ACC112 (cell line): ENCODE measurements around the gene CDH23.

ENCODE experiments used
- H2AFZ ChIP-seq: fragments of 200-600 bp; sonication (generic); one replicate; pipeline ENCODE4 v1.6.0; 2017; ENCODE audit warnings: antibody characterized with exemption, low read length; ENCODE audit not compliant: unreplicated experiment
- H3K27ac ChIP-seq: fragments of 200-600 bp; sonication (generic); 2 replicates; pipeline ENCODE4 v1.5.1; 2014; ENCODE audit warnings: low read depth, mild to moderate bottlenecking, antibody characterized with exemption, low read length, moderate library complexity
- H3K27me3 ChIP-seq: fragments of 200-600 bp; sonication (generic); 2 replicates; pipeline ENCODE4 v1.6.1; 2014; ENCODE audit warnings: mild to moderate bottlenecking, antibody characterized with exemption, low read length, moderate library complexity, mixed read lengths; ENCODE audit not compliant: insufficient read depth
- H3K36me3 ChIP-seq: fragments of 200-600 bp; sonication (generic); 2 replicates; pipeline ENCODE4 v1.6.1; 2016; ENCODE audit warnings: mild to moderate bottlenecking, antibody characterized with exemption, low read length, moderate library complexity, mixed read lengths; ENCODE audit not compliant: insufficient read depth
- H3K4me1 ChIP-seq: fragments of 200-600 bp; sonication (generic); one replicate; pipeline ENCODE4 v1.6.1; 2016; ENCODE audit warnings: low read length, mixed read lengths; ENCODE audit not compliant: insufficient read depth, unreplicated experiment, control insufficient read depth
- H3K4me3 ChIP-seq: fragments of 200-600 bp; sonication (generic); 2 replicates; pipeline ENCODE4 v1.5.1; 2014; ENCODE audit warnings: mild to moderate bottlenecking, low read depth, low read length
- H3K79me2 ChIP-seq: fragments of 200-600 bp; sonication (generic); one replicate; pipeline ENCODE4 v1.6.0; 2016; ENCODE audit warnings: low read length; ENCODE audit not compliant: control insufficient read depth, unreplicated experiment, insufficient read depth

The CDH23 gene

DNA sequence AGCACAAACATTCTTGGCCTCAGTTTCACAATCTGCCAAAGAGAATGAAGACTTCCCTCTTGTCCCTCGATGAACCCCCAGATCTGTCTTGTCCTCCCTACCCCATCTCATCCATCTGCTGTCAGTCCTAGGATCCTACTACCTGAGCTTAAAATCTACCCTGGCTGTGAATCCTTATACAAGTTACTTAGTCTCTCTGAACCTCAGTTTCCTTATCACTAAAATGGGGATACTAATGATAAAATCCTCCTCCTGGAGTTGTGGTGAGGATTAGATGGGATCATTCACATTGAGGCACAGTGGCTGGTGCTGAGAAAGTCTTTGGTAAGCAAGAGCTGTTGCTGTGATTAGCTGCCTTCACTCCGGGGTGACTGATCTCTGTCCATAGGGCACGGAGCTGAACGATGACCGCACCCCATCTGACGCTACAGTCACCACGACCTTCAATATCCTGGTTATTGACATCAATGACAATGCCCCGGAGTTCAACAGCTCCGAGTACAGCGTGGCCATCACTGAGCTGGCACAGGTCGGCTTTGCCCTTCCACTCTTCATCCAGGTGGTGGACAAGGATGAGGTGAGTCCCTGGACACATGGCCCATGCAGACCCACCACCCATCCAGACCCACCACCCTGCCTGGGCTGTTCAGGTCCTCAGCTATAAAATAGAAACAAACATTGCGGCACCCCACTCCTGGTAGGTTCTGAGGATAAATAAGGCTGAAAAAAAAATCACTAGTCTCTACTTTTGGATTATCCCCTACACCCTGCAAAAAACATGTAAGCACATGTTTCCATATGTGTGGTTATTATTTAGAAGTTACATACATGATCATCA is 220.3 kb downstream of the CDH23 start:
- Histone ChIP-seq H3K79me2 (no peaks in the 10 kb centered on the region), H2AFZ (no peak overlapping the region), H3K4me3 (no peak overlapping the region), H3K4me1 (peaks cover 23% of the 10 kb centered on the region), H3K27ac (no peak overlapping the region), H3K27me3 (no peaks in the 10 kb centered on the region), H3K36me3 (no peaks in the 10 kb centered on the region)

GRCh38 chr10:71618176-71618575 is 221.5 kb downstream of the CDH23 start:
- Histone ChIP-seq H3K27me3 (no peaks in the 10 kb centered on the region), H3K4me3 (no peak overlapping the region), H2AFZ (no peak overlapping the region), H3K4me1 (peaks cover 32% of the 10 kb centered on the region), H3K27ac (no peak overlapping the region), H3K36me3 (no peaks in the 10 kb centered on the region), H3K79me2 (no peaks in the 10 kb centered on the region)

GRCh38 chr10:71618598-71618997 is 221.9 kb downstream of the CDH23 start:
- Histone ChIP-seq H3K4me3 (no peak overlapping the region), H3K79me2 (no peaks in the 10 kb centered on the region), H2AFZ (no peak overlapping the region), H3K27me3 (no peaks in the 10 kb centered on the region), H3K4me1 (peaks cover 32% of the 10 kb centered on the region), H3K36me3 (no peaks in the 10 kb centered on the region), H3K27ac (no peak overlapping the region)

DNA sequence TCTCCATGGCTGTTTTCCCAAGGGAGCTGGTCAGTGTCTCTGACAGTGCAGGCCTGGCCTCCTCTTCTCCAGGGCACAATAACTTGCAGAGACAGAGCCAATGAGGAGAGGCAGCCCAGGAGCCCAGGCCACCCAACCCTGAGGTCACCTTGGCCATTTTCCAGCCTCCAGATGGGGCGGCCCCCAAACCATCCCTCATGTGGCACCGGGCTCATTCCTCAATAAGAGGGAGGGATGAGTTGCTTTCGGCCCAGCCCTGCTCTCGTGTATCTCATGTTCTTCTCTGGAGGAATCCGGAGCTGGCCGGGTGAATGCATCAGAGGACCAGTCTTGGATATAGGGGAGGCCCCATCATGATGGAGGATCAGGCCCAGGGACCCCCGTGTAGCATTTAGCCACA is 223.9 kb downstream of the CDH23 start:
- Histone ChIP-seq H2AFZ (no peak overlapping the region), H3K27me3 (no peaks in the 10 kb centered on the region), H3K79me2 (no peaks in the 10 kb centered on the region), H3K4me1 (peaks cover 29% of the 10 kb centered on the region), H3K27ac (no peak overlapping the region), H3K36me3 (no peaks in the 10 kb centered on the region), H3K4me3 (no peak overlapping the region)

DNA sequence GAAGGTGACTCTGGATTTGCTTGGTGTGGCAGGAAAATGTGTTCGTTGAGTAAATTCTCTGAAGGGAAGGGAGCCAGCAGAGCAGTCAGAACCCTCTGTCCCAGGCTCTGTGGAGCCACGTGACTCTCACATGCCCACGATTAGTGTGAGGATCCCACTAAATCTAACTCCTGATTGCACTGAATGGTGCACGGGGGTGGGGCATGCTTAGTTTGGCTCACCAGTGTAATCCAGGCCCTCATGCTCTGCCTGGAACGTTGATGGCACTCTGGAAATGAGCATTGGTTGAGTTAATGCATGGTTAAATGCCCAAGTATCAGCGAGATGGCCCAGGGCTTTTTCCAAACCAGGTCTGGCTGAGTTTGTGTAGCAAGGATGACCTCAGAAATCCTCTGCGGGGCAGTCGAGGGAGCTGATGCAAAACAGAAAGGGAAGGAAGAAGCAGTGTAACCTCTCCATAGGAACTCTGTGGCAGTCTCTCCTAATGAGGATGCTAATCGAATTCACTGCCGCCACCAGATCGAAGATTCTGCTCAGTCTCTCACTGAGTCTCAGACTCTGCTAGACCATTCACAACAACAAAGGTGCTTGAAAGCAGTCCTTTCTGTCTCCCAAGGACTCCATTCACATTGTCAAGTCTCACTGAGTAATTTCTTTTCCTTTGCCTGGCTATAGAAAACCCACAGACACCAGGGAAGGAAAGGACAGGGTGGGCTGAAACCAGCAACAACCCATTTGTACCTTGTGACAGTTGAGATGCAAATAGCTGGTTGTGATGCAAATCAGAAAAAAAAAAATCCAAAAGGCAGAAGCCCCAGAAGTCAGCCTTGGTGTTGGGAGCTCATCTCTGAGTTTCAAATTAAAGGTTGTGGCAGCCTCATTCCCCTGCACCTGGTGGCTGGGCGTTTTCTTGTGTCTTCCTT is 224.8 kb downstream of the CDH23 start:
- Histone ChIP-seq H3K27ac (no peak overlapping the region), H3K4me1 (peaks cover 29% of the 10 kb centered on the region), H3K36me3 (no peaks in the 10 kb centered on the region), H3K4me3 (no peak overlapping the region), H2AFZ (no peak overlapping the region), H3K79me2 (no peaks in the 10 kb centered on the region), H3K27me3 (no peaks in the 10 kb centered on the region)

DNA sequence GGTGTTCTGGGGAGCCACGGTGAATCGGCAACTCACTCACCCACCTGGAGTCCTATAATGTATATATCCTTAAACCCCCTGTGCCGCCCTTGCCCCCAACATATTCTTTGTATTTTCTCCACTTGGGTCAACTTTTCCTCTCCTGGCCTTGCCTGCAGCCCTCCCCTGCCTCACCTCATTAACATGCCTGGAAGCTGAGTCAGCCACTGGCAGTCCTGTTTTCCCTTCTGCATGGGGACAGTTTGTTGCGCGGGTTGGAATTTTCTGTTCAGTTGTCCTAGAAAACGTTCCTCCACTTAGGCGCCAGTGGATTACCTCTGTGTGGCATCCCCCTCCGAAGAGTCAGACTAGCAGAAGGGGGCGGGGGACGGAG is 225.4 kb downstream of the CDH23 start:
- H3K36me3 ChIP-seq, result no peaks in the 10 kb centered on the region
- no peak overlapping the region for H3K27ac ChIP-seq
- no peaks in the 10 kb centered on the region for H3K79me2 ChIP-seq
- no peak overlapping the region for H2AFZ ChIP-seq
- no peaks in the 10 kb centered on the region for H3K27me3 ChIP-seq
- peaks cover 29% of the 10 kb centered on the region for H3K4me1 ChIP-seq
- no peak overlapping the region for H3K4me3 ChIP-seq

DNA sequence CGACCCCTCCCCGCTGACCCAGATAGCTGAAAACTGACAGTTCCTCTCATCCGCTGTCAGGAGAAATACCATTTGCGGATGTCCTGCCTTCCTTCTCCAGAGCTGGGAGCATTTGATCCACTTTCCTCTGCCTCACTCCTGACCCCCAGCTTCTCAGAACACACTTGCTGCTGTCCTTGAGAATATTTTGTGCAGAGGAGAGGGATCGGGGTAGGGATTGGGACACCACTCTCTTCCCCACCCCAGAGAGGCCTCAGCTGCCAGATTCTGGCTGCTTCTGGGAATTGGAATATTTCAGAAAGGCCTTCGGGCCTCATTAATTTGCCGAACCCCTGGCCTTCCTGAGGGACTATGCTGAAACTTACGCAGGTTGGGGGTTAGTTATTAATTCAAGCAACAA is 225.9 kb downstream of the CDH23 start:
- H3K79me2 ChIP-seq, result no peaks in the 10 kb centered on the region
- peaks cover 3% of the 10 kb centered on the region; the same call in 1 of the 2 replicates for H3K27me3 ChIP-seq
- peaks cover 29% of the 10 kb centered on the region for H3K4me1 ChIP-seq
- H2AFZ ChIP-seq, result no peak overlapping the region
- H3K27ac ChIP-seq, result no peak overlapping the region
- H3K36me3 ChIP-seq, result no peaks in the 10 kb centered on the region
- no peak overlapping the region for H3K4me3 ChIP-seq

DNA sequence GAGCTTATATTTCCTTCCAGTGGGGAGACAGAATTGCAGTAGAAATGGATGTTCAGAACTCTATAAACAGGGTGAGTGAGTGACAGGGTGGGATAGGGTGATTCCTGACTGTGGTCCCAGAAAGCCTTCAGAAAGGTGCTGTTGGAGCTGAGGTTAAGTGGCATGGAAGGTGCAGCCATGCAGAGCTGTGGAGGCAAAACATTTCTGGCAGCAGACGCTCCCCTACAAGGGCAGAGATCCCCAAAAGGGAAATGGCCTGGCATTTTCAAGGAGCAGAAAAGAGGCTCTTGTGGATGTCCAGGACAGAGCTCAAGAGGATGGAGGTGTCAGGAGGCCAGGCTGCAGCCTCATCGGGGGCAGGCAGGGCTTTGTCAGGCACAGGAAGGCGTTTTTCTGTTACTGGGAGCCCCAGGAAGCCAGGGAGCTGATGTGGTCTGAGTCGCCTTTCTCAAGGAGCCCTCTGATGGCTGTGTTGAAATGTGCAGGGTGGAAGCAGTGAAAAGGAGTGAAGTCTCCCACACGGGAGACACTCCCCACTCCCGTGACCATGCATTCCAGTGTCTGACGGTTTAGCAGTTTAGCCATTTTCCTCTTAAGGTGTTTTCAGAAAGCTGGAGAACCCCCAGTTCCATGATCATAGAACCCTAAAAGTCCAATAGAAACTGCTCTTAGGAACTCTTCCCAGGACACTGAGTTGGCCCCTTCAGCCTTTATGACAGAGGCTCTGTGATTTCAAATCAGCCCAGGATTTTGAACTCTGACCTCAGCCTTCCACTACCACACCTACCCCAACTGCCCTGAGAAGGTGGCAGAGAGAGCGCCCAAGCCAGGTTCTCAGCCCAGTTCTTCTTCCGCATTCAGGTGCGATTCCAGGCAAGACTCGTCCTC is 226.6 kb downstream of the CDH23 start:
- H2AFZ ChIP-seq, result no peak overlapping the region
- peaks cover 29% of the 10 kb centered on the region for H3K4me1 ChIP-seq
- H3K27me3 ChIP-seq, result peaks cover 5% of the 10 kb centered on the region; the same call in 1 of the 2 replicates
- H3K79me2 ChIP-seq, result no peaks in the 10 kb centered on the region
- no peaks in the 10 kb centered on the region for H3K36me3 ChIP-seq
- H3K4me3 ChIP-seq, result no peak overlapping the region
- no peak overlapping the region for H3K27ac ChIP-seq

GRCh38 chr10:71623986-71624291 is 227.2 kb downstream of the CDH23 start:
- no peak overlapping the region for H3K27ac ChIP-seq
- no peaks in the 10 kb centered on the region for H3K36me3 ChIP-seq
- H3K79me2 ChIP-seq, result no peaks in the 10 kb centered on the region
- H3K4me1 ChIP-seq, result peaks cover 29% of the 10 kb centered on the region
- peaks cover 5% of the 10 kb centered on the region; the same call in 1 of the 2 replicates for H3K27me3 ChIP-seq
- no peak overlapping the region for H3K4me3 ChIP-seq
- H2AFZ ChIP-seq, result no peak overlapping the region

GRCh38 chr10:71625445-71626175 is 228.9 kb downstream of the CDH23 start:
- no peak overlapping the region for H3K4me3 ChIP-seq
- no peaks in the 10 kb centered on the region for H3K79me2 ChIP-seq
- H2AFZ ChIP-seq, result no peak overlapping the region
- peaks cover 29% of the 10 kb centered on the region for H3K4me1 ChIP-seq
- no peak overlapping the region for H3K27ac ChIP-seq
- no peaks in the 10 kb centered on the region for H3K36me3 ChIP-seq
- H3K27me3 ChIP-seq, result peaks cover 5% of the 10 kb centered on the region; the same call in 1 of the 2 replicates
